Ishikawa (cell line): ENCODE measurements around the gene NCK2.

Experiments
- EGR1 ChIP-seq: IDR thresholded peaks from 2 replicates; pipeline ENCODE4 v1.6.1; 2012
- FOXM1 ChIP-seq: IDR thresholded peaks from 2 replicates; pipeline ENCODE4 v1.6.1; 2012; ENCODE audit warnings: low read depth, borderline replicate concordance
- NFIC ChIP-seq: IDR thresholded peaks from 2 replicates; pipeline ENCODE4 v1.6.1; 2012
- RAD21 ChIP-seq: IDR thresholded peaks from 2 replicates; pipeline ENCODE4 v1.6.1; 2012; ENCODE audit warnings: low read depth
- REST ChIP-seq: IDR thresholded peaks from 2 replicates; pipeline ENCODE4 v1.6.1; 2012; ENCODE audit warnings: low read depth, mild to moderate bottlenecking
- TAF1 ChIP-seq: IDR thresholded peaks from 2 replicates; pipeline ENCODE4 v1.6.1; 2012; ENCODE audit warnings: low read depth, mild to moderate bottlenecking
- TEAD4 ChIP-seq: IDR thresholded peaks from 2 replicates; pipeline ENCODE4 v1.6.1; 2012

DNA sequence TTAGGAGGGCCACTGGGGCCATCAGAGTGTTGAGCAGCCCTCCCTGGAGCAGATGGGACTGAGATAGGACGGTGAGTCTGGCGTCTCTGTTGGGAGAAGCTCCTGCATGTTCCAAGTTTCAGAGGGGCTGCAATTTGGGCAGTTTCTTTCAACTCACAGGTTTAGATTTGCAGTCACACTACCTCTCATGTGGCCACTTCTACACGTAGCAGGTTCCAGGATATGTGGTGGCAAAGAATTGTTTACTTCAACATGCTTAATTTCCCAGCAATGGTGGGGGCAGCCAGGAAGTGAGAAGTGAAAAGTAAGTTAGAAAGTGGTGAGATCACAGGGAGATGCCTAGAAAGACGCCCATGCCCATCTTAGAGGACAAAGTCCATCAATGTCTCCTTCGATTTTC is 9.3 kb downstream of the NCK2 start:
- no peak for TF ChIP-seq TAF1
- no peak for TF ChIP-seq REST
- no peak for TF ChIP-seq EGR1
- no peak for TF ChIP-seq RAD21
- no peak for TF ChIP-seq TEAD4
- no peak for TF ChIP-seq NFIC
- no peak for TF ChIP-seq FOXM1
